Caco-2 (cell line): Measurements from ENCODE around the gene YY1. TPM values are rescaled to one million over a fixed set of nuclear protein-coding genes. Genes with fewer than 3 reads are reported as not detected.

Source experiments
- BruUV-seq: library from RNA; stranded (reverse); fragments of 400-500 nt; replicated peaks from 2 replicates; lab custom pipeline; 2021; lab: Mats Ljungman, UMichigan
- CTCF ChIA-PET: fragments of 300-600 bp; sonication (Branson Sonifier 250); formaldehyde crosslinking; loops from one replicate; lab custom pipeline; 2022; ENCODE audit warnings: antibody characterized with exemption; lab: Charles Lee
- POLR2A ChIA-PET: fragments of 300-600 bp; sonication (Branson Sonifier 250); formaldehyde crosslinking; loops from one replicate; lab custom pipeline; 2022; ENCODE audit warnings: antibody characterized with exemption; lab: Charles Lee
- DNase-seq, 2 experiments: peaks; one replicate each; pipeline versions ENCODE4 v3.0.0 to v3.0.0-alpha.2; 2020 to 2022
- H3K27me3 ChIP-seq: replicated peaks from 2 replicates; pipeline ENCODE4 v1.6.0; 2011; ENCODE audit warnings: low read length; ENCODE audit not compliant: control insufficient read depth, insufficient read depth
- H3K36me3 ChIP-seq: 2 replicates; pipeline ENCODE4 v1.5.1; 2011; ENCODE audit warnings: low read length; ENCODE audit not compliant: control insufficient read depth, insufficient read depth
- H3K4me1 ChIP-seq: fragments of 250-450 bp; sonication (Bioruptor Pico); 2 replicates; pipeline ENCODE4 v1.5.1; 2020; ENCODE audit warnings: mild to moderate bottlenecking
- H3K4me3 ChIP-seq: 2 replicates; pipeline ENCODE4 v1.5.1; 2011; ENCODE audit warnings: low read depth, mild to moderate bottlenecking, control low read depth, low read length
- H3K9me3 ChIP-seq: fragments of 250-450 bp; sonication (Bioruptor Pico); 2 replicates; pipeline ENCODE4 v1.5.1; 2020; ENCODE audit warnings: mild to moderate bottlenecking, moderate library complexity
- H3K27ac Mint-ChIP-seq: one replicate; pipeline ENCODE4 v1.8.0; 2022; ENCODE audit warnings: mixed read lengths; ENCODE audit not compliant: unreplicated experiment
- H3K27me3 Mint-ChIP-seq: one replicate; pipeline ENCODE4 v1.8.0; 2022; ENCODE audit warnings: mixed read lengths; ENCODE audit not compliant: insufficient read depth, unreplicated experiment
- H3K36me3 Mint-ChIP-seq: one replicate; pipeline ENCODE4 v1.8.0; 2022; ENCODE audit warnings: mild to moderate bottlenecking, mixed read lengths; ENCODE audit not compliant: insufficient read depth, unreplicated experiment
- H3K4me1 Mint-ChIP-seq: one replicate; pipeline ENCODE4 v1.8.0; 2022; ENCODE audit warnings: low read depth, mixed read lengths; ENCODE audit not compliant: unreplicated experiment
- H3K4me3 Mint-ChIP-seq: one replicate; pipeline ENCODE4 v1.8.0; 2022; ENCODE audit warnings: mild to moderate bottlenecking, moderate library complexity, mixed read lengths; ENCODE audit not compliant: unreplicated experiment
- H3K9me3 Mint-ChIP-seq: one replicate; pipeline ENCODE4 v1.8.0; 2022; ENCODE audit warnings: mixed read lengths; ENCODE audit not compliant: unreplicated experiment
- CTCF ChIP-seq, 2 experiments: fragments of 200-600 bp in 1 of 2; IDR thresholded peaks; 1 replicate in 1 of 2; 2 replicates in 1 of 2; pipeline versions ENCODE4 v1.5.1 to v1.8.0; 2011 to 2022; ENCODE audit warnings: antibody characterized with exemption in 1 of 2, control low read depth in 1 of 2, inconsistent platforms in 1 of 2, low read depth in 1 of 2, low read length in 1 of 2, mild to moderate bottlenecking in 1 of 2, moderate library complexity in 1 of 2; ENCODE audit not compliant: insufficient read depth in 1 of 2, severe bottlenecking in 1 of 2, unreplicated experiment in 1 of 2
- intact Hi-C: fragments of 100-400 bp; cut with micrococcal nuclease; formaldehyde crosslinking; loops from one replicate; pipeline ENCODE4 v1.10.0; 2022; ENCODE audit not compliant: unreplicated experiment
- total RNA-seq: library from RNA; stranded (reverse); gene quantifications from 2 replicates; pipeline ENCODE4 v1.2.3, GENCODE V29; 2022

Gene YY1
- total RNA-seq, 1 experiment from 2014 or later = 94.1 TPM

- BruUV-seq = no TSS peak
- Mint-ChIP-seq H3K27ac (peak overlapping the region; percentile 67), H3K9me3 (no peaks in the 10 kb centered on the region), H3K4me1 (peaks cover 8% of the 10 kb centered on the region), H3K27me3 (no peaks in the 10 kb centered on the region), H3K4me3 (peak overlapping the region; percentile 62), H3K36me3 (no peaks in the 10 kb centered on the region)
- intact Hi-C loops = no loop called here
- Histone ChIP-seq H3K9me3 (no peaks in the 10 kb centered on the region), H3K4me1 (peaks cover 21% of the 10 kb centered on the region), H3K36me3 (no peaks in the 10 kb centered on the region), H3K4me3 (peak overlapping the region; percentile 89), H3K27me3 (no peaks in the 10 kb centered on the region)
- POLR2A ChIA-PET = interaction anchor here (1.5 kb wide), 1 partner anchor 8 kb away, joined by 12 read pairs; no protein-coding TSS in a partner anchor
- no peak for DNase-seq
- TF ChIP-seq CTCF (IDR thresholded peaks at IDR 0.05; ENCODE audit: insufficient read depth in 1 of 2, low read depth in 1 of 2, low read length in 1 of 2, severe bottlenecking in 1 of 2, unreplicated experiment in 1 of 2) = no peak
- CTCF ChIA-PET = interaction anchor here (0.9 to 1.2 kb wide), 2 partner anchors 21 to 33 kb away, joined by 3 to 5 read pairs; no protein-coding TSS in a partner anchor
These were observed 25.4 kb upstream of the YY1 start for GRCh38 chr14:100213587-100213955.

DNA sequence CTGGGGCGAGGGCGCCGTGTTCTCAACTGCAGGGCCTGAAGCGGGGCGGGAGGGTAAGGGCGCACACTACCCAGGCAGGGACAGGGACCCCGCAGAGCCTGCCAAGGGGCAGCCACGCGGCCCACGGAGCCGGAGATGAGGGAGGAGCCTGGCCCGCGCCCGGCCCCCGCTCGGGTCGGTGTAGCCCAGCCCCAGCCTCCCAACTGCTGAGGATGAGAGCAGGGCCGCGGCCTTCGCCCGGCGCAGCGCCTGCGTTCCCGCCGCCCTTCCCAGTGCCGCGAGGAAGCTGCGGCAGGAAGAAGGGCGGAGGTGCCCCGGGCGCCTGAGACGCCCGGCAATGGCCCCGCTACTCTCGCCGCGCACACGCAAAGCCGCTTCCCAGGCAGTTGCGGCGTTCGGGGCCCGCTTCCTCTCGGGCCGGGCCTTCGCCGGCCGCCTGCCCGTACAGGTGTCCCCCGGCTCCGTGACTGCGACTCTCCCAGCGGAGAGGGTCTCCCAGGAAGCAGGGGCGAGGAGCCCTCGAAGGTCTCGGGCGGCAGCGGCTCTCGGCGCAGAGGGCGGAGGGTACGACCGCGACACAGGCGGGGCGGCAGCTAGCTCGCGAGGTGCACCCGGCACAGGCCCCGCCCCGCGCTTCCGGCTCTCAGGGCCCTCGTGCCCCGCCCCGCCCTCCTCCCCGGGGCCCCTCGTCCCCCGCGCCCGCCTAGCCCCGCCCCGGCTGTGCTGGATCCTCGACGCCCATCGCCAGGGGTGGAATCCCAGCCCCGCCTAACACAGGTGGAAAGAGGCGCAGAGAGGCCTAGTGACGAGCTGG is 24.8 kb upstream of the YY1 start:
- Mint-ChIP-seq H3K4me3 (peak overlapping the region; percentile 62), H3K27me3 (no peaks in the 10 kb centered on the region), H3K36me3 (no peaks in the 10 kb centered on the region), H3K4me1 (peaks cover 8% of the 10 kb centered on the region), H3K9me3 (no peaks in the 10 kb centered on the region), H3K27ac (peak overlapping the region; percentile 90)
- POLR2A ChIA-PET = interaction anchor here (0.5 to 1.7 kb wide), 11 partner anchors 9 to 644 kb away, joined by 3 to 12 read pairs (median 5); partner anchors contain the start of gene CYP46A1
- no TSS peak for BruUV-seq
- Histone ChIP-seq H3K36me3 (no peaks in the 10 kb centered on the region), H3K4me3 (peak overlapping the region; percentile 89), H3K4me1 (peaks cover 21% of the 10 kb centered on the region), H3K9me3 (no peaks in the 10 kb centered on the region), H3K27me3 (no peaks in the 10 kb centered on the region)
- DNase-seq = peak; percentile 95 to 96
- CTCF ChIA-PET = interaction anchor here (0.6 to 1.7 kb wide), 6 partner anchors 21 to 144 kb away, joined by 3 to 16 read pairs (median 4); no protein-coding TSS in a partner anchor
- no peak for TF ChIP-seq CTCF (IDR thresholded peaks at IDR 0.05; ENCODE audit: insufficient read depth in 1 of 2, low read depth in 1 of 2, low read length in 1 of 2, severe bottlenecking in 1 of 2, unreplicated experiment in 1 of 2)
- intact Hi-C loops = loop anchor here (1.0 to 2.0 kb wide), 3 partner anchors 10 to 33 kb away; no protein-coding TSS in a partner anchor

DNA sequence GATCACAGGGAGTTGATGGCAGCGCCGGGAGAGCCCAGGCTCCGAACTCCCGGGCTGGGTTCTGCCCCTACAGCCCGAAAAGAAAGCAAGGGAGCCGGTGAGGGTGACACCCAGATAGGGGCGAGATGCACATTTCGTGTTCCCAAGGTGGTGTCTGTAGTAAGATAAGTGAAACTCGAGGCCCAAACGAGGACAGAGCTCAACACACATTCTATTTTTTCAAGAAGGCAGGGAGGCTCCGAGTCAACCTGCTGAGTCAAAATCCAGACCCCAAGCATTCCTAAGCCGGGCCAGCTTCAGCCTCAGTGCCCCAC is 24.2 kb upstream of the YY1 start:
- no peaks in the 10 kb centered on the region for H3K27me3 ChIP-seq
- 0 out of 2 replicates have a peak overlapping the region, but pooled peaks have one; percentile 4 for H3K4me3 ChIP-seq
- no peaks in the 10 kb centered on the region for H3K9me3 ChIP-seq
- Mint-ChIP-seq H3K9me3 (no peaks in the 10 kb centered on the region), H3K27me3 (no peaks in the 10 kb centered on the region), H3K27ac (peak overlapping the region; percentile 90), H3K36me3 (no peaks in the 10 kb centered on the region), H3K4me1 (peaks cover 8% of the 10 kb centered on the region), H3K4me3 (peak overlapping the region; percentile 62)
- BruUV-seq = no TSS peak
- intact Hi-C loops = loop anchor here (1.0 to 2.0 kb wide), 3 partner anchors 10 to 32 kb away; no protein-coding TSS in a partner anchor
- ChIA-PET CTCF (interaction anchor here (0.6 to 1.7 kb wide), 6 partner anchors 21 to 144 kb away, joined by 3 to 16 read pairs (median 4); no protein-coding TSS in a partner anchor), POLR2A (interaction anchor here (0.5 to 1.7 kb wide), 12 partner anchors 9 to 645 kb away, joined by 3 to 12 read pairs (median 5); partner anchors contain the start of gene CYP46A1)
- H3K4me1 ChIP-seq = peaks cover 21% of the 10 kb centered on the region
- TF ChIP-seq CTCF (IDR thresholded peaks at IDR 0.05; ENCODE audit: insufficient read depth in 1 of 2, low read depth in 1 of 2, low read length in 1 of 2, severe bottlenecking in 1 of 2, unreplicated experiment in 1 of 2) = no peak
- DNase-seq = no peak
- no peaks in the 10 kb centered on the region for H3K36me3 ChIP-seq
